HepG2 (cell line): ENCODE measurements around the gene SNX15. TPM values are rescaled to one million over a fixed set of nuclear protein-coding genes. Genes with fewer than 3 reads are reported as not detected.

Experiments
- CTCF ChIP-seq: sonication (generic); formaldehyde crosslinking; IDR thresholded peaks from 2 replicates; pipeline ENCODE4 v1.5.0; 2020; ENCODE audit warnings: mild to moderate bottlenecking, missing genetic modification reagents, moderate library complexity
- NFYB ChIP-seq: sonication (generic); formaldehyde crosslinking; IDR thresholded peaks from 2 replicates; pipeline ENCODE4 v1.4.0; 2020; ENCODE audit warnings: missing genetic modification reagents
- RAD21 ChIP-seq: fragments of 450-650 bp; formaldehyde crosslinking; IDR thresholded peaks from 2 replicates; pipeline ENCODE4 v1.5.0; 2020; ENCODE audit warnings: mild to moderate bottlenecking
- TEAD3 ChIP-seq: optimal IDR thresholded peaks from 2 replicates; pipeline ENCODE3; 2016; ENCODE audit warnings: borderline replicate concordance
- THAP11 ChIP-seq: IDR thresholded peaks from 2 replicates; pipeline ENCODE4 v1.6.1; 2016; ENCODE audit warnings: missing biosample characterization, missing genetic modification reagents
- ZBTB40 ChIP-seq, 2 experiments: fragments of 450-650 bp in 1 of 2; sonication (generic) in 1 of 2; formaldehyde crosslinking in 1 of 2; IDR thresholded peaks; 2 replicates each; pipeline versions ENCODE4 v1.6.1 to v1.8.0; 2016 to 2022; ENCODE audit warnings: antibody characterized with exemption in 1 of 2, mild to moderate bottlenecking in 1 of 2, missing genetic modification reagents in 1 of 2
- ZNF235 ChIP-seq: sonication (generic); formaldehyde crosslinking; IDR thresholded peaks from 2 replicates; pipeline ENCODE4 v1.8.1; 2023; ENCODE audit warnings: mild to moderate bottlenecking, missing genetic modification reagents, borderline replicate concordance
- ZNF382 ChIP-seq: sonication (generic); formaldehyde crosslinking; IDR thresholded peaks from 2 replicates; pipeline ENCODE4 v1.5.0; 2020; ENCODE audit warnings: missing genetic modification reagents, mild to moderate bottlenecking, borderline replicate concordance
- ZNF557 ChIP-seq: sonication (generic); formaldehyde crosslinking; IDR thresholded peaks from 2 replicates; pipeline ENCODE4 v1.4.0; 2020; ENCODE audit warnings: missing genetic modification reagents
- ZNF562 ChIP-seq: sonication (generic); formaldehyde crosslinking; IDR thresholded peaks from 2 replicates; pipeline ENCODE4 v1.8.0; 2022; ENCODE audit warnings: missing genetic modification reagents, borderline replicate concordance
- ZNF782 ChIP-seq: sonication (generic); formaldehyde crosslinking; IDR thresholded peaks from 2 replicates; pipeline ENCODE4 v1.4.0; 2020; ENCODE audit warnings: missing genetic modification reagents, mild to moderate bottlenecking, borderline replicate concordance
- polyA plus RNA-seq, 8 experiments: library from polyadenylated mRNA; depleted of rRNA in 3 of 8; stranded (reverse) in 7 of 8; unstranded in 1 of 8; fragments of >200 nt; fragmentation: Illumina TruSeq in 4 of 8; extraction: Trizol in 4 of 8; gene quantifications; 2 replicates each; pipeline versions ENCODE4 v1.2.1 to v1.2.3, GENCODE V29; 2011 to 2016; ENCODE audit warnings: low read depth in 4 of 8, missing spikeins in 1 of 8, mixed read lengths in 1 of 8; ENCODE audit not compliant: insufficient read depth in 1 of 8
- total RNA-seq, 5 experiments: library from RNA; depleted of rRNA; stranded (reverse); fragments of >200 nt; fragmentation: Illumina TruSeq; extraction: Trizol; gene quantifications; 2 replicates each; pipeline ENCODE4 v1.2.3, GENCODE V29; 2016; ENCODE audit warnings: low read depth in 1 of 5
- TF ChIP-seq, protein P1 (sequence below): sonication (generic); formaldehyde crosslinking; IDR thresholded peaks from 2 replicates; pipeline ENCODE4 v1.4.0; 2020; ENCODE audit warnings: missing genetic modification reagents, borderline replicate concordance

The SNX15 gene
- total and polyA plus RNA-seq, 2 of the 13 experiments (the other 11 are each of a cell fraction or from before 2014, with no cell fraction given): 19.1 to 22.6 TPM

DNA sequence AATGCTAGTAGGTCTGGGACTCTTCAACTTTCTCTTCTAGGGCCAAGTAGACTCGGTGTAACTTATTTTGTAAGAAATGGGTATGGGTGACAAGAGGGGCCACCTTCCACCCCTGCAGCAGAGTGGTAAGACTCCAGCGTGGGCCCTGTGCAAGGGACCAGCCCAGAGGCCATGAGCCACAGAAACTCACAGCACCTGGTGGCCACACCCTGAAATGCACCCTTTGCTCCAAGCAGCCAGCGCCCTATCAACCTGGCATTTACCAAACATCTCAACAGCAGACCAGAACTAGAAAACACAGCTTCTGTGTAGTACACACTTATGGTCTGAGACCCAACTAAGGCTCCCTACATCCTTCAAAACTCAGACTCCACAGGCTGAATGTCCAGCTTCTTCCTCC is 50.9 kb downstream of the SNX15 start (continued):
- TF ChIP-seq, protein P1, sequence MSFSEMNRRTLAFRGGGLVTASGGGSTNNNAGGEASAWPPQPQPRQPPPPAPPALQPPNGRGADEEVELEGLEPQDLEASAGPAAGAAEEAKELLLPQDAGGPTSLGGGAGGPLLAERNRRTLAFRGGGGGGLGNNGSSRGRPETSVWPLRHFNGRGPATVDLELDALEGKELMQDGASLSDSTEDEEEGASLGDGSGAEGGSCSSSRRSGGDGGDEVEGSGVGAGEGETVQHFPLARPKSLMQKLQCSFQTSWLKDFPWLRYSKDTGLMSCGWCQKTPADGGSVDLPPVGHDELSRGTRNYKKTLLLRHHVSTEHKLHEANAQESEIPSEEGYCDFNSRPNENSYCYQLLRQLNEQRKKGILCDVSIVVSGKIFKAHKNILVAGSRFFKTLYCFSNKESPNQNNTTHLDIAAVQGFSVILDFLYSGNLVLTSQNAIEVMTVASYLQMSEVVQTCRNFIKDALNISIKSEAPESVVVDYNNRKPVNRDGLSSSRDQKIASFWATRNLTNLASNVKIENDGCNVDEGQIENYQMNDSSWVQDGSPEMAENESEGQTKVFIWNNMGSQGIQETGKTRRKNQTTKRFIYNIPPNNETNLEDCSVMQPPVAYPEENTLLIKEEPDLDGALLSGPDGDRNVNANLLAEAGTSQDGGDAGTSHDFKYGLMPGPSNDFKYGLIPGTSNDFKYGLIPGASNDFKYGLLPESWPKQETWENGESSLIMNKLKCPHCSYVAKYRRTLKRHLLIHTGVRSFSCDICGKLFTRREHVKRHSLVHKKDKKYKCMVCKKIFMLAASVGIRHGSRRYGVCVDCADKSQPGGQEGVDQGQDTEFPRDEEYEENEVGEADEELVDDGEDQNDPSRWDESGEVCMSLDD (CRISPR knock-in tag): no peak
- no peak for TF ChIP-seq ZBTB40 (IDR thresholded peaks at IDR 0.05)
- no peak for TF ChIP-seq ZBTB40 (CRISPR knock-in tag; IDR thresholded peaks at IDR 0.05)
- TF ChIP-seq ZNF782 (CRISPR knock-in tag): no peak
- TF ChIP-seq TEAD3 (CRISPR knock-in tag): peak; percentile 26
- TF ChIP-seq ZNF557: no peak
- no peak for TF ChIP-seq ZNF562 (CRISPR knock-in tag)
- peak; percentile 86 for TF ChIP-seq CTCF (CRISPR knock-in tag)
- TF ChIP-seq ZNF382 (CRISPR knock-in tag): no peak
- TF ChIP-seq ZNF235 (CRISPR knock-in tag): no peak
- no peak for TF ChIP-seq NFYB (CRISPR knock-in tag)
- TF ChIP-seq RAD21 (CRISPR knock-in tag): peak; percentile 78
- 0 out of 2 replicates have a peak, but pooled peaks have one; percentile 18 for TF ChIP-seq THAP11 (CRISPR knock-in tag)
